HG02885 (cell line): ENCODE measurements around the gene ZNF684.
"Not testable (repeated sequence)": the region's sequence is repeated elsewhere in the genome, so short reads cannot be mapped to it uniquely, and the experiment has no call there.

ENCODE experiments used
- ATAC-seq: cut with Tn5 transposase; IDR thresholded peaks from one replicate; pipeline ENCODE4 v1.9.1; 2021; ENCODE audit warnings: mild to moderate bottlenecking; ENCODE audit not compliant: unreplicated experiment, poor library complexity

Gene ZNF684

DNA sequence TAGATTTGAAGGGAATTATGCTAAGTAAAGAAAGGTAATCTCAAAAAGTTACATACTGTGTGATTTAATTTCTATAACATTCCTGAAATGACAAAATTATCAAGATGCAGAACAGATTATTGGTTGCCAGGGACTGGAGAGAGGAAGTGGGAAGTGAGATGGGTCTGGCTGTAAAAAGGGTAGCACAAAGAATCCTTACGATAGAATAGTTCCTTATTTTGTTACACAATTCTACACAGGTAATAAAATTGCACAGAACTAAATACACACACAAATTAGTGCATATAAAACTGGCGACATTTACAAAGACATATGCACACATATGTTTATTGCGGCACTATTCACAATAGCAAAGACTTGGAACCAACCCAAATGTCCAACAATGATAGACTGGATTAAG, 33.5 kb downstream of the ZNF684 start:
- no peak for ATAC-seq

DNA sequence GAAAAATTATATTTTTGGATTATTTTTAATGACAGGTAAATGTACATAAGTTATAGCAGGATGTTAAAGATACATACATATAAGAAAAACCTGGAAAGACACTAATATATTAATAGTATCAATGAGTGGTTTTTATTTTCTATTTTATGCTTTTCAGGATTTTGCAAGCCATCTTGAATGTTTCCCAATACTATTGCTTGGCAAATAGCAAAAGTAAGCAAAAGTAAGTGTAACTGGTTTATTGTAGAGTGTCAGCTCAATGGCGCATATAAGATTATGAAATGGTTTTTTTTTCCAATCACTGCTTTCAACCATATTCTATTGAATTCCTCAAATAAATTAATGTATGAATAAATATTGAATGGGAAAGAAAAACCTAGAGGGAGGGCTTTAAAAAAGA, 36.4 kb downstream of the ZNF684 start:
- ATAC-seq = no peak

DNA sequence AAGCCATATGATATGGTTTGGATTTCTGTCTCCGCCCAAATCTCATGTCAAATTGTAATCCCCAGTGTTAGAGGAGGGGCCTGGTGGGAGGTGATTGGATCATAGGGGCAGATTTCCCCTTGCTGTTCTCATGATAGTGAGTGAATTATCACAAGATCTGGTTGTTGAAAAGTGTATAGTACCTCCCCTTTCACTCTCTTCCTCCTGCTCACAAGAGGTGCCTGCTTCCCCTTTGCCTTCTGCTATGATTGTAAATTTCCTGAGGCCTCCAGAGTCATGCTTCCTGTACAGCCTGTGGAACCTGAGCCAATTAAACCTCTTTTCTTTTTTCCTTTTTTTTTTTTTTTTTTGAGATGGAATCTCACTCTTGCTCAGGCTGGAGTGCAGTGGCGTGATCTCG, 43.4 kb downstream of the ZNF684 start:
- ATAC-seq = not testable (repeated sequence)

DNA sequence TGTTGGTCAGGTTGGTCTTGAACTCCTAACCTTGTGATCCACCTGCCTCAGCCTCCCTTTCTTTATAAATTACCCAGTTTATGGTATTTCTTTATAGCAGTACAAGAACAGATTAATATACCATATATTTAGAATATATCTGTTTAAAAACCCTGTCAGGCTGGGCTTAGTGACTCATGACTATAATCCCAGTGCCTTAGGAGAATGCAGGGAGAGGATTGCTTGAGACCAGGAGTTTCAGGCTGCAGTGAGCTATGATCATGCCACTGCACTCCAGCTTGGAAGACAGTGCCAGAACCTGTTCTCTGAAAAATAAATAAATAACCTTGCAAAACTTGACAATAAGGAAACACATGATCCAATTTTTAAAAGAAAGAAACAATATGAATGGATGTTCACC, 43.9 kb downstream of the ZNF684 start:
- no peak for ATAC-seq

DNA sequence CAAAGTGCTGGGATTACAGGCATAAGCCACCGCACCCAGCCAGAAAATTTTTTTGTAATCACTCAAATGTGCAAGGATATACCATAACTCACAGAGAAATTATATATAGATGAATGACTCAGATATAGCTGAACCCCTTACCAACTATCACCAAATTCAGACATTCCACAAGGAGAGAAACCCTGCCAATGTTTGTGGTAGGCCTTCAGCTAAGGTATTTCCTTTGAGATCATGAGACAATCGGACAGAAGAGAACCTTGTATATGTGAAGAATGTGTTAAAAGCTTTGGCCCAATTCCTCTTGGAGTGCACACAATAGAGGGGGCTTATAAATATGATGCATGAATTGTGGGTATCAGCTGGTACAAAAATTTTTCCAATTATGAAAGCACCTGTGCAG, 50.7 kb downstream of the ZNF684 start:
- ATAC-seq = no peak

DNA sequence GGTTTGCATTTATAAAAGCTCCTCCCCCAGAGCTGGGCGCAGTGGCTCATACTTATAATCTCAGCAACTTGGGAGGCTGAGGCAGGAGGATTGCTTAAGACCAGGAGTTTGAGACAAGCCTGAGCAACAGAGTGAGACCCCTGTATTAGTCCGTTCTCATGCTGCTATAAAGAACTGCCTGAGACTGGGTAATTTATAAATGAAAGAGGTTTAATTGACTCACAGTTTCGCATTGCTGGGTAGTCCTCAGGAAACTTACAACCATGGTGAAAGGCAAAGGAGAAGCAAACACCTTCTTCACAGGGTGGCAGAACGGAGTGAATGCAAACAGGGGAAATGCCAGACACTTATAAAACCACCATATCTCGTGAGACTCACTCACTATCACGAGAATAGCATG, 52.5 kb downstream of the ZNF684 start:
- ATAC-seq = no peak

DNA sequence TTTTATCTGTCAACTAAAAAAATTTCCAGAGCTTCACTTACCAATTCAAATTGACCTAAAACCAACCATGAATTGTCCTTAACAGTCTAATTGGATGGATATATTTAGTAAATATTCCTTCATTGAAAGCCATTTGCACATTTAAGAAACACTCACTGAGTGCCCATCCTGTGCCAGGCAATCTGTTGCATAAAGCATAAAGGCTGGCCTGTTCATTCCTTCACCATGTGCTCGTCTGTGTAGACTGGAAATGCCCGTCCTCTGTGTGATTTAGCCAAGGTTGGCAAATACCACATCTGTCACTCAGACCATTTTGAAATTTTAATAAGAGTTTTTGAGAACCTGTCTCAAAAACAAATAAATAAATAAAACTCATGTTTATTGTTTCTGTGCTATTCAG, 57.1 kb downstream of the ZNF684 start:
- no peak for ATAC-seq

DNA sequence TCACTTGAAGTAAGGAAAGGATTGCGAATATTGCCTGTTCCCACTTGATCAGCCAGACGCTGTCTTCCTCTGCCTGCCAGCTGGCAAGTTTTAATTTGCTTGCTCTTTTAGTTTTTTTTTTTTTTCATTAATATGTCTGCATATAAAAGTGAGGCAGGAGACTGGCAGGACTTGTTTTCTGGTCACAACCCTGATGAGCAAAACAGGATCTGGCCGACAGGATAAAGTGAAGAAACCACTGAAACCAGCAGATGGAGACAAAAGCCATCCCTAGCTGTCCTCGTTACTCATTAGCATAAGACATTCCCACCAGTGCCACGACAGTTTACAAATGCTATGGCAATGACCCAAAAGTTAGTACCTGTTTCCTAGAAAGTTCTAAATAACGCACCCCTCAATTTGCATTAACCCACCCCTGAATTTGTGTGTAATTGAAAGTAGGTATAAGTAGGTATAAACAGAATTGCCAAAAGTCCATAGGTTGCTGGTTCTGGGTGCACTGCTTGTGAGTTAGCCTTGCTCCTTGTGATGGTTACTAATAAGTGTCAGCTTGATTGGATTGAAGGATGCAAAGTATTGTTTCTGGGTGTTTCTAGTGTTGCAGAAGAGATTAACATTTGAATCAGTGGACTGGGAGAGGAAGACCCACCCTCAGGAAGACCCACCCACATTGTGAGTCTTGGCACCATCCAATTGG, 60.8 kb downstream of the ZNF684 start:
- no peak for ATAC-seq

DNA sequence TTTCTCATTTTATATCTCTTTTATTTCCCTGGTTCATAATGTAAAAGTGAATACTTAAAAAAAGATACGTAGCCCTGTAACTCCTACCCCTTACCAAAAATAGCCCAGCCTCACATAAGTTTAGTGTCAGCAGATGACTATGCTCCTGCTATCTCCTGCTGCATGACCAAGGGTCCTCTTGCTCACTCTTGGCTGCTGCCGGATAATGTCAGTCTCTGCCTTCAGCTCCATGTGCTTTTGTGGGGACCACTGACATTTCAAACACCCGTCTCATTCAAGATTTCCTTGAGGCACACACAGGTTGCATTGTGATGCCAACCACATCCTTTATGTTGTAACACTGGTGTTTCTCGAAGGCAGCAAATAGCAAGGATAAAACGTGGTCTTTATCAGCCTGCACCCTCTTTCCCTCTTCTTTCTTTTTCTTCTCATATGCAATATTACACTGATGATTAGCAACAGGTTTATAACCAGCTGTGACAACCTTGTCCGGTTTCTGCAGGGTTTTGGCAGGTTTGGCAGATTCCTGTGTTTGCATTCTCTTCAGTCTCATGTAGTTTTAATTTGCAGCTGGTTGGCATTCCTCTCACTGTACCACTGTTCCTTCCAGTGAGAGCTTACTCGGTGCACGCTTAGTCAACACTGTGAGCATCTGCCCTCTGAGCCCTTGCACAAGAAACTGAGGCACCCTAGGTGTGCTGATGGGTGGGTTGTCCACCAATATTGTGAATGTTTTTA, 62.2 kb downstream of the ZNF684 start:
- ATAC-seq = no peak

DNA sequence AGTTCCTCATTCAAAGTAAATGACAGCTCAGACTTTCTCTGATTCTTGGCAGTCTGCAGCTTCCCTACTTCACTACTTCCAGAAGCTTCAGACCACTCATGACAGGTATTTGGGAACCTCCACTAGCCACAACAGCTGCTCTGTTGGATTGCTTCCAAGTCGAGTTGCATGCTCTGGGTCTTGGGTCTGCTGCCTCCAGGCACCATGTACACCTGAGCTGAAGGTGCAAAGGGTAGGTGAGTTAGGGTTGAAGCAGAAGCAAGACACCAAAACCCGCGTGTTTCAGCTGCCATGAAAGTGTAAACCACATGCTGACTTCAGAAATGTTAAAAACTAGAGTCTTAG, 62.7 kb downstream of the ZNF684 start:
- no peak for ATAC-seq

DNA sequence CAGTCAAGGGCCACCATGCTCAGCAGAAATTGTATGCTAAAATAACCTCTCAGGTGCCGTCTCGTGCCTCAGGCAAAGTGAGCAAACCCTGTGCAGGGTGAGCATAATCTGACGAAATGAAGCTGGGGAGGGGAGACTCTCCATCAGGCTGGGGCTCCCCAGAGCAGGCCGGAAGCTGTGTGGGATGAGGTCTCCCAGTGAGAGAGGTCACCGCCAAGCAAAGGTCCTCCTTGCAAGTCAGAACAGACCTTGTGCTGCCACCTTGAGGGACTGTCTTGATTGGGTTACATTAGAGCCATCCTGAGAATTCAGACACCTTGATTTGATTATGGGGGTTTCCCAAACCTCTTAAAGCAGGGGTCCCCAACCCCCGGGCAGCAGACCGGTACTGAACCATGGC, 64.2 kb downstream of the ZNF684 start:
- no peak for ATAC-seq
